IMR-90 (cell line): Measurements from ENCODE around the gene VEPH1. TPM values are rescaled to one million over a fixed set of nuclear protein-coding genes. Genes with fewer than 3 reads are reported as not detected.

ENCODE experiments used
- ATAC-seq: fragments of 200-7000 bp; cut with Tn5 transposase; 2 replicates; pipeline ENCODE4 v1.9.1; 2020; ENCODE audit warnings: low read depth, mild to moderate bottlenecking, moderate library complexity
- BruUV-seq: library from RNA; stranded (reverse); fragments of 400-500 nt; replicated peaks from 2 replicates; lab custom pipeline; 2021; lab: Mats Ljungman, UMichigan
- CTCF ChIA-PET: fragments of 300-600 bp; formaldehyde crosslinking; extraction: SDS; loops from one replicate; lab custom pipeline; 2021; ENCODE audit warnings: antibody characterized with exemption; lab: Yijun Ruan, JAX
- POLR2A ChIA-PET: fragments of 300-600 bp; sonication (Branson Sonifier 250); formaldehyde crosslinking; loops from one replicate; lab custom pipeline; 2022; ENCODE audit warnings: antibody characterized with exemption; ENCODE audit not compliant: unreplicated experiment; lab: Charles Lee
- DNase-seq: peaks from one replicate; pipeline ENCODE4 v3.0.0; 2013
- H2AFZ ChIP-seq: replicated peaks from 2 replicates; pipeline ENCODE3; 2013; ENCODE audit warnings: low read length, mild to moderate bottlenecking; ENCODE audit not compliant: poor library complexity
- H2AK5ac ChIP-seq: 2 replicates; pipeline ENCODE4 v1.6.1; 2013; ENCODE audit warnings: low read depth, low read length, inconsistent platforms
- H2AK9ac ChIP-seq: replicated peaks from 2 replicates; pipeline ENCODE3; 2013; ENCODE audit warnings: mild to moderate bottlenecking, low read depth, low read length, moderate library complexity; ENCODE audit not compliant: poor library complexity
- H2BK120ac ChIP-seq: 2 replicates; pipeline ENCODE4 v1.6.1; 2013; ENCODE audit warnings: low read depth, low read length, inconsistent platforms
- H2BK15ac ChIP-seq: 3 replicates; pipeline ENCODE4 v1.6.1; 2013; ENCODE audit warnings: low read depth, low read length, inconsistent platforms
- H2BK20ac ChIP-seq: 2 replicates; pipeline ENCODE4 v1.6.1; 2013; ENCODE audit warnings: low read depth, mild to moderate bottlenecking, inconsistent platforms, low read length, moderate library complexity
- H2BK5ac ChIP-seq: 2 replicates; pipeline ENCODE4 v1.6.1; 2013; ENCODE audit warnings: mild to moderate bottlenecking, low read depth, low read length, inconsistent platforms; ENCODE audit not compliant: poor library complexity, severe bottlenecking
- H3K14ac ChIP-seq: replicated peaks from 2 replicates; pipeline ENCODE4 v1.6.1; 2013; ENCODE audit warnings: low read depth, low read length, inconsistent platforms
- H3K18ac ChIP-seq: 2 replicates; pipeline ENCODE4 v1.6.1; 2013; ENCODE audit warnings: low read depth, low read length, control low read depth
- H3K23ac ChIP-seq: 2 replicates; pipeline ENCODE4 v1.6.1; 2013; ENCODE audit warnings: low read depth, low read length, inconsistent platforms
- H3K27ac ChIP-seq: 2 replicates; pipeline ENCODE4 v1.5.1; 2013; ENCODE audit warnings: mild to moderate bottlenecking, control low read depth, low read length; ENCODE audit not compliant: insufficient read depth
- H3K27me3 ChIP-seq: 2 replicates; pipeline ENCODE4 v1.6.1; 2013; ENCODE audit warnings: low read length; ENCODE audit not compliant: control insufficient read depth, insufficient read depth
- H3K36me3 ChIP-seq: 2 replicates; pipeline ENCODE4 v1.6.1; 2013; ENCODE audit warnings: low read length, mixed read lengths; ENCODE audit not compliant: control insufficient read depth, insufficient read depth
- H3K4ac ChIP-seq: 2 replicates; pipeline ENCODE4 v1.6.1; 2013; ENCODE audit warnings: low read depth, low read length, inconsistent platforms
- H3K4me1 ChIP-seq: 2 replicates; pipeline ENCODE4 v1.6.1; 2013; ENCODE audit warnings: low read length, mixed read lengths; ENCODE audit not compliant: control insufficient read depth, insufficient read depth
- H3K4me2 ChIP-seq: 2 replicates; pipeline ENCODE4 v1.6.1; 2013; ENCODE audit warnings: low read depth, mild to moderate bottlenecking, control low read depth, low read length, moderate library complexity
- H3K4me3 ChIP-seq: 2 replicates; pipeline ENCODE4 v1.5.1; 2013; ENCODE audit warnings: low read depth, mild to moderate bottlenecking, control low read depth, low read length, moderate library complexity; ENCODE audit not compliant: insufficient read depth
- H3K56ac ChIP-seq: 2 replicates; pipeline ENCODE4 v1.6.1; 2013; ENCODE audit warnings: low read length, inconsistent platforms; ENCODE audit not compliant: insufficient read depth; ENCODE audit errors: extremely low read depth
- H3K79me1 ChIP-seq, 2 experiments: 2 replicates each; pipeline ENCODE4 v1.6.1; 2013; ENCODE audit warnings: low read length in 2 of 2, inconsistent platforms in 1 of 2, low read depth in 1 of 2
- H3K9ac ChIP-seq: 2 replicates; pipeline ENCODE4 v1.6.1; 2013; ENCODE audit warnings: low read depth, low read length, control low read depth
- H3K9me1 ChIP-seq: 2 replicates; pipeline ENCODE4 v1.6.1; 2013; ENCODE audit warnings: low read length, inconsistent platforms; ENCODE audit not compliant: insufficient read depth
- H3K9me3 ChIP-seq: 2 replicates; pipeline ENCODE4 v1.6.1; 2013; ENCODE audit warnings: low read length; ENCODE audit not compliant: control insufficient read depth, insufficient read depth
- H4K20me1 ChIP-seq: 2 replicates; pipeline ENCODE4 v1.6.1; 2013; ENCODE audit warnings: low read length, inconsistent platforms; ENCODE audit not compliant: insufficient read depth
- H4K5ac ChIP-seq: 2 replicates; pipeline ENCODE4 v1.6.1; 2013; ENCODE audit warnings: mild to moderate bottlenecking, low read depth, low read length, control low read depth
- H4K8ac ChIP-seq, 2 experiments: 2 replicates each; pipeline ENCODE4 v1.6.1; 2013; ENCODE audit warnings: low read depth in 2 of 2, low read length in 2 of 2, control low read depth in 1 of 2, inconsistent platforms in 1 of 2
- H4K91ac ChIP-seq: 2 replicates; pipeline ENCODE4 v1.6.1; 2013; ENCODE audit warnings: low read depth, low read length, inconsistent platforms; ENCODE audit not compliant: insufficient read depth
- CEBPB ChIP-seq: IDR thresholded peaks from 2 replicates; pipeline ENCODE4 v1.6.1; 2012; ENCODE audit warnings: low read depth, low read length, improper control_type of control experiment
- MAZ ChIP-seq: IDR thresholded peaks from 2 replicates; pipeline ENCODE4 v1.6.1; 2012; ENCODE audit warnings: low read depth, mild to moderate bottlenecking, low read length, improper control_type of control experiment, moderate library complexity, borderline replicate concordance
- MXI1 ChIP-seq: IDR thresholded peaks from 2 replicates; pipeline ENCODE4 v1.6.1; 2012; ENCODE audit warnings: low read depth, mild to moderate bottlenecking, low read length, moderate library complexity, borderline replicate concordance
- WGBS, 2 experiments: methylation state at CpG; one replicate each; pipeline versions ENCODE4 v1.1.5 to v1.1.7; 2013; ENCODE audit warnings: missing lambda C conversion rate in 2 of 2; ENCODE audit not compliant: insufficient read length in 1 of 2; ENCODE audit errors: extremely low coverage in 2 of 2; 5-methylcytosine and 5-hydroxymethylcytosine counted together
- dilution Hi-C: fragments of 300-500 bp; cut with HindIII; formaldehyde crosslinking; loops from one replicate; pipeline ENCODE4 v1.14.3; 2018; ENCODE audit warnings: low sequenced_read_pairs; ENCODE audit not compliant: unreplicated experiment
- in situ Hi-C: fragments of 300-500 bp; cut with MboI; formaldehyde crosslinking; loops from 3 replicates; pipeline ENCODE4 v1.14.3; 2019; ENCODE audit warnings: low sequenced_read_pairs, inconsistent platforms, mixed read lengths
- intact Hi-C: fragments of 100-400 bp; cut with micrococcal nuclease; formaldehyde crosslinking; loops from 2 replicates; pipeline ENCODE4 v1.10.0; 2022
- polyA plus RNA-seq, 3 experiments: library from polyadenylated mRNA; depleted of rRNA; stranded (reverse); fragments of >200 nt; gene quantifications; 2 replicates each; pipeline ENCODE4 v1.2.3, GENCODE V29; 2012; ENCODE audit warnings: low replicate concordance in 1 of 3
- total RNA-seq: library from RNA; depleted of rRNA; stranded (reverse); fragments of >200 nt; gene quantifications from 2 replicates; pipeline ENCODE4 v1.2.3, GENCODE V29; 2012

Gene VEPH1
- total and polyA plus RNA-seq, 2 of the 4 experiments (the other 2 are of a cell fraction): 30.5 to 130 TPM

DNA sequence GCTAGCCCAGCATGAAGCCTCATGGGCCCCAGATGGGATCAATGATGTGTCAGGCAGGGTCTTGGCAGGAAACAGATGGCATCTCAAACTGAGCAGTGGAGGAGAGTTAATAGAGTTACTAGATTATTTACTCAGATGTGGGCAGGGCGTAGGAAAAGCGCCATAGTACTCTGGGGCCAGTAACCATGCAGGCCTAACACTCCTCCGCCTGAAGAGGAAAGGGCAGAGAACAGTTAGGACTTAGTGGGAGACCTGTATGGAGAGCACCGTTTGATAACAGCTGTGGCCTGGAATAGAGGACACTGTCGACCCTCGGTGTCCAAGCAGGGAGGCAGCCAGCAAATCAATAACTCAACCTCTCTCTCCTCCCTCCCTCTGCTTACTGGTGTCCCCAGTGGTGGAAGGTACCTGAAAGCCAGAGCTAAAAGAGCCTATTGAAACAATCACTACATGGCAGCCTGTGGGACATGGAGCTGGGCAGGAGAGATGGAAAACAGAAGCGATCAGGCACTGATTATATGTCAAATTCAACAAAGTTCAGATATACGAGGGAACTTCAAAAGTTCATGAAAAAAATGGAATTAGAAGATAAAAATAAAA is 231.8 kb downstream of the VEPH1 start:
- Histone ChIP-seq H3K56ac (no peak overlapping the region), H2AFZ (no peak overlapping the region)
- CTCF ChIA-PET: no interaction called here

More for the DNA sequence above, 231.8 kb downstream of the VEPH1 start:
- Histone ChIP-seq H2BK120ac (no peak overlapping the region), H2AK9ac (no peak overlapping the region), H4K91ac (no peak overlapping the region), H3K79me1 (no peaks in the 10 kb centered on the region), H3K36me3 (no peaks in the 10 kb centered on the region), H3K9me3 (no peaks in the 10 kb centered on the region), H3K9ac (no peak overlapping the region), H2BK5ac (no peak overlapping the region), H3K23ac (no peak overlapping the region), H2BK15ac (no peak overlapping the region), H2AK5ac (no peak overlapping the region), H3K27me3 (no peaks in the 10 kb centered on the region), H3K4me3 (no peak overlapping the region), H4K5ac (no peak overlapping the region), H3K9me1 (no peaks in the 10 kb centered on the region), H3K18ac (no peak overlapping the region), H4K8ac (no peak overlapping the region), H3K27ac (no peak overlapping the region), H4K20me1 (no peaks in the 10 kb centered on the region), H3K14ac (no peak overlapping the region), H3K4me1 (no peaks in the 10 kb centered on the region), H2BK20ac (no peak overlapping the region), H3K4me2 (no peak overlapping the region), H3K4ac (no peak overlapping the region)
- no peak for ATAC-seq
- intact Hi-C loops: no loop called here
- in situ Hi-C loops: no loop called here
- WGBS, 2 experiments: 83% methylated on average over 1 of the region's 8 CpGs; no CpG with 5 or more reads in 1 of the 2 experiments
- POLR2A ChIA-PET: no interaction called here
- no peak for TF ChIP-seq CEBPB
- TF ChIP-seq MAZ: no peak
- no peak for TF ChIP-seq MXI1
- dilution Hi-C loops: no loop called here
- no TSS peak for BruUV-seq
- DNase-seq: no peak
